GDM1 (cell line): ENCODE results near the gene MYL3.
"Not testable (repeated sequence)": the region's sequence is repeated elsewhere in the genome, so short reads cannot be mapped to it uniquely, and the experiment has no call there.

Experiments
- DNase-seq: peaks from one replicate; lab custom pipeline; 2025; lab: John Stamatoyannopoulos, UW

The MYL3 gene

GRCh38 chr3:46863261-46863782 is at the start of gene MYL3:
Gene MYL3 (minus strand): TSS chr3:46863444. CDS start chr3:46863390, 54 bp downstream.
- no peak for DNase-seq

- no peak for DNase-seq
These were observed 49.7 kb upstream of the MYL3 start for GRCh38 chr3:46912986-46913385.

- not testable (repeated sequence) for DNase-seq
These were observed 47.7 kb upstream of the MYL3 start for GRCh38 chr3:46910914-46911313.

GRCh38 chr3:46910166-46910760 is 47.0 kb upstream of the MYL3 start:
- no peak for DNase-seq

- DNase-seq: peak; percentile 55
These were observed 46.4 kb upstream of the MYL3 start for GRCh38 chr3:46909535-46910161.

GRCh38 chr3:46908986-46909534 is 45.8 kb upstream of the MYL3 start:
- no peak for DNase-seq

- no peak for DNase-seq
These were observed 45.2 kb upstream of the MYL3 start for GRCh38 chr3:46908294-46908985.

GRCh38 chr3:46907960-46908293 is 44.7 kb upstream of the MYL3 start:
- no peak for DNase-seq

- DNase-seq: no peak
These were observed 44.0 kb upstream of the MYL3 start for GRCh38 chr3:46907271-46907670.

- no peak for DNase-seq
These were observed 43.3 kb upstream of the MYL3 start for GRCh38 chr3:46906471-46907058.

GRCh38 chr3:46905661-46906451 is 42.6 kb upstream of the MYL3 start:
- DNase-seq: no peak

GRCh38 chr3:46905213-46905560 is 41.9 kb upstream of the MYL3 start:
- DNase-seq: no peak

- DNase-seq: no peak
These were observed 41.3 kb upstream of the MYL3 start for GRCh38 chr3:46904303-46905212.

- peak; percentile 28 for DNase-seq
These were observed 40.4 kb upstream of the MYL3 start for GRCh38 chr3:46903341-46904302.

- no peak for DNase-seq
These were observed 39.0 kb upstream of the MYL3 start for GRCh38 chr3:46902188-46902631.

GRCh38 chr3:46901591-46902187 is 38.4 kb upstream of the MYL3 start:
- DNase-seq: no peak

GRCh38 chr3:46901061-46901460 is 37.8 kb upstream of the MYL3 start:
- no peak for DNase-seq

GRCh38 chr3:46900356-46900755 is 37.1 kb upstream of the MYL3 start:
- no peak for DNase-seq

- no peak for DNase-seq
These were observed 36.7 kb upstream of the MYL3 start for GRCh38 chr3:46900007-46900292.
